GM21723 (cell line): ENCODE measurements around the gene ANKRD29.
"Not testable (repeated sequence)": the region's sequence is repeated elsewhere in the genome, so short reads cannot be mapped to it uniquely, and the experiment has no call there.

Source experiments
- ATAC-seq: cut with Tn5 transposase; IDR thresholded peaks from one replicate; pipeline ENCODE4 v1.9.1; 2021; ENCODE audit warnings: mild to moderate bottlenecking, moderate library complexity; ENCODE audit not compliant: unreplicated experiment

The ANKRD29 gene

GRCh38 chr18:23617412-23618014 lies 45.2 kb downstream of the ANKRD29 start:
- ATAC-seq = no peak

GRCh38 chr18:23616258-23616657 lies 46.5 kb downstream of the ANKRD29 start:
- no peak for ATAC-seq

- ATAC-seq = no peak
These were observed 47.8 kb downstream of the ANKRD29 start for GRCh38 chr18:23614891-23615290.

- ATAC-seq = no peak
These were observed 48.3 kb downstream of the ANKRD29 start for GRCh38 chr18:23614413-23614812.

- ATAC-seq = not testable (repeated sequence)
These were observed 49.6 kb downstream of the ANKRD29 start for GRCh38 chr18:23613091-23613475.

- no peak for ATAC-seq
These were observed 50.1 kb downstream of the ANKRD29 start for GRCh38 chr18:23612434-23613090.

- no peak for ATAC-seq
These were observed 53.2 kb downstream of the ANKRD29 start for GRCh38 chr18:23609390-23610023.

GRCh38 chr18:23608211-23608610 lies 54.5 kb downstream of the ANKRD29 start:
- ATAC-seq = no peak

- ATAC-seq = no peak
These were observed 56.8 kb downstream of the ANKRD29 start for GRCh38 chr18:23605941-23606340.

- no peak for ATAC-seq
These were observed 62.9 kb downstream of the ANKRD29 start for GRCh38 chr18:23599809-23600208.

GRCh38 chr18:23596183-23596582 lies 66.5 kb downstream of the ANKRD29 start:
- no peak for ATAC-seq

GRCh38 chr18:23595591-23595990 lies 67.1 kb downstream of the ANKRD29 start:
- no peak for ATAC-seq

GRCh38 chr18:23593720-23594119 lies 69.0 kb downstream of the ANKRD29 start:
- ATAC-seq = no peak

GRCh38 chr18:23592911-23593310 lies 69.8 kb downstream of the ANKRD29 start:
- no peak for ATAC-seq

GRCh38 chr18:23591011-23591410 lies 71.7 kb downstream of the ANKRD29 start:
- no peak for ATAC-seq

- no peak for ATAC-seq
These were observed 73.7 kb downstream of the ANKRD29 start for GRCh38 chr18:23588836-23589560.

GRCh38 chr18:23587220-23587642 lies 75.5 kb downstream of the ANKRD29 start:
- ATAC-seq = peak; percentile 0

- ATAC-seq = peak; percentile 92
These were observed 76.2 kb downstream of the ANKRD29 start, which contains the start of gene NPC1 for GRCh38 chr18:23586249-23587196. NPC1 (minus strand) TSS chr18:23586506; CDS start chr18:23586343, 163 bp downstream.

GRCh38 chr18:23585897-23586248 lies 76.8 kb downstream of the ANKRD29 start:
- ATAC-seq = no peak
